Adrenal gland (tissue), 5 donors: ENCODE data around the gene DEAF1.

Source experiments
- CTCF ChIP-seq, 6 experiments: fragments of 450-650 bp in 4 of 6; fragments of 200-600 bp in 2 of 6; sonication (generic) in 1 of 6; IDR thresholded peaks; 1 replicate in 5 of 6; 2 replicates in 1 of 6; pipeline versions ENCODE4 v1.5.1 to v1.8.0; 2016 to 2021; ENCODE audit warnings: antibody characterized with exemption in 6 of 6, mild to moderate bottlenecking in 2 of 6, moderate library complexity in 1 of 6
- POLR2A ChIP-seq, 2 donors: fragments of 450-650 bp; IDR thresholded peaks; one replicate each; pipeline ENCODE4 v1.6.1; 2017; ENCODE audit warnings: antibody characterized with exemption in 2 of 2, mild to moderate bottlenecking in 2 of 2, moderate library complexity in 1 of 2
- donor health status: DM: no; HTN: no; CAD: no.

GRCh38 chr11:601573-602245 is 93.3 kb downstream of the DEAF1 start:
- TF ChIP-seq CTCF (IDR thresholded peaks at IDR 0.05) (no peak), POLR2A (IDR thresholded peaks at IDR 0.05) (no peak)
